Panc1 (cell line): ENCODE results near the gene FAM8A1. TPM values are rescaled to one million over a fixed set of nuclear protein-coding genes. Genes with fewer than 3 reads are reported as not detected.

Source experiments
- ATAC-seq: fragments of 200-7000 bp; cut with Tn5 transposase; 2 replicates; pipeline ENCODE4 v1.9.1; 2020; ENCODE audit warnings: mild to moderate bottlenecking, moderate library complexity
- BruUV-seq: library from RNA; stranded (reverse); fragments of 400-500 nt; replicated peaks from 2 replicates; lab custom pipeline; 2021; lab: Mats Ljungman, UMichigan
- CTCF ChIA-PET: fragments of 300-600 bp; sonication (Branson Sonifier 250); formaldehyde crosslinking; loops from one replicate; lab custom pipeline; 2022; ENCODE audit warnings: antibody characterized with exemption; lab: Charles Lee
- POLR2A ChIA-PET: fragments of 300-600 bp; sonication (Branson Sonifier 250); formaldehyde crosslinking; loops from one replicate; lab custom pipeline; 2022; ENCODE audit warnings: antibody characterized with exemption; lab: Charles Lee
- DNase-seq: peaks from one replicate; pipeline ENCODE4 v3.0.0-alpha.2; 2010; ENCODE audit warnings: low read depth, low spot score
- H3K27ac ChIP-seq: 2 replicates; pipeline ENCODE4 v1.5.1; 2011; ENCODE audit warnings: mild to moderate bottlenecking, low read length, inconsistent platforms
- H3K27me3 ChIP-seq: fragments of 200-500 bp; sonication (Bioruptor generic); 2 replicates; pipeline ENCODE4 v1.6.0; 2014; ENCODE audit warnings: low read length, inconsistent platforms; ENCODE audit not compliant: control insufficient read depth, insufficient read depth
- H3K36me3 ChIP-seq: fragments of 200-500 bp; sonication (Bioruptor generic); 2 replicates; pipeline ENCODE4 v1.5.1; 2014; ENCODE audit warnings: inconsistent platforms, mild to moderate bottlenecking, low read length, moderate library complexity; ENCODE audit not compliant: control insufficient read depth, insufficient read depth
- H3K4me1 ChIP-seq: 2 replicates; pipeline ENCODE4 v1.5.1; 2011; ENCODE audit warnings: inconsistent platforms, mild to moderate bottlenecking, low read length, moderate library complexity; ENCODE audit not compliant: control insufficient read depth, insufficient read depth
- H3K4me3 ChIP-seq, 2 experiments: 2 replicates each; pipeline ENCODE4 v1.5.1; 2011 to 2012; ENCODE audit warnings: low read depth in 2 of 2, low read length in 2 of 2, mild to moderate bottlenecking in 2 of 2, inconsistent platforms in 1 of 2, moderate library complexity in 1 of 2
- H3K9me3 ChIP-seq: fragments of 200-500 bp; sonication (Bioruptor generic); 2 replicates; pipeline ENCODE4 v1.5.1; 2014; ENCODE audit warnings: low read depth, mild to moderate bottlenecking, inconsistent platforms, low read length, moderate library complexity; ENCODE audit not compliant: control insufficient read depth, insufficient read depth
- CTCF ChIP-seq: fragments of 450-650 bp; IDR thresholded peaks from 2 replicates; pipeline ENCODE4 v1.5.1; 2017; ENCODE audit warnings: mild to moderate bottlenecking
- POLR2AphosphoS5 ChIP-seq: IDR thresholded peaks from 2 replicates; pipeline ENCODE4 v1.6.1; 2012; ENCODE audit warnings: mild to moderate bottlenecking, low read depth, low read length, moderate library complexity
- REST ChIP-seq, 2 experiments: IDR thresholded peaks; 2 replicates each; pipeline ENCODE4 v1.6.1; 2011 to 2012; ENCODE audit warnings: low read depth in 2 of 2, control low read depth in 1 of 2, low read length in 1 of 2, mild to moderate bottlenecking in 1 of 2, moderate library complexity in 1 of 2; ENCODE audit not compliant: insufficient read depth in 1 of 2
- SIN3A ChIP-seq: IDR thresholded peaks from 2 replicates; pipeline ENCODE4 v1.6.1; 2012; ENCODE audit warnings: low read depth, mild to moderate bottlenecking, low read length, moderate library complexity, borderline replicate concordance; ENCODE audit not compliant: insufficient read depth
- TCF7L2 ChIP-seq: IDR thresholded peaks from 2 replicates; pipeline ENCODE4 v1.6.1; 2011; ENCODE audit warnings: mild to moderate bottlenecking, low read depth, low read length, inconsistent platforms
- in situ Hi-C: cut with HindIII; loops from 2 replicates; pipeline ENCODE4 v1.10.0; 2016; ENCODE audit warnings: low sequenced_read_pairs, low pct_unique_long_range_greater_than_20kb
- intact Hi-C: fragments of 100-400 bp; cut with micrococcal nuclease; formaldehyde crosslinking; loops from one replicate; pipeline ENCODE4 v1.10.0; 2022; ENCODE audit not compliant: unreplicated experiment
- total RNA-seq: library from RNA; stranded (reverse); gene quantifications from one replicate; pipeline ENCODE4 v1.2.1, GENCODE V29; 2021; ENCODE audit not compliant: unreplicated experiment

Gene FAM8A1
- total RNA-seq, 1 experiment from 2014 or later: 9.3 TPM

GRCh38 chr6:17591287-17591686 lies 8.8 kb upstream of the FAM8A1 start:
- POLR2A ChIA-PET: no interaction called here

GRCh38 chr6:17593246-17593645 lies 6.9 kb upstream of the FAM8A1 start:
- ATAC-seq: no peak
- Histone ChIP-seq H3K4me1 (no peaks in the 10 kb centered on the region), H3K4me3 (no peak overlapping the region), H3K27me3 (no peaks in the 10 kb centered on the region), H3K27ac (no peak overlapping the region), H3K36me3 (no peaks in the 10 kb centered on the region), H3K9me3 (no peaks in the 10 kb centered on the region)
- no TSS peak for BruUV-seq
- TF ChIP-seq CTCF: no peak
- no peak for TF ChIP-seq POLR2AphosphoS5
- TF ChIP-seq SIN3A: no peak
- no peak for TF ChIP-seq TCF7L2
- DNase-seq: no peak
- POLR2A ChIA-PET: no interaction called here
- CTCF ChIA-PET: no interaction called here
- in situ Hi-C loops (no loop called here), intact Hi-C loops (no loop called here)

More at GRCh38 chr6:17591287-17591686, 8.8 kb upstream of the FAM8A1 start:
- Histone ChIP-seq H3K27me3 (no peaks in the 10 kb centered on the region), H3K9me3 (no peaks in the 10 kb centered on the region), H3K27ac (no peak overlapping the region), H3K36me3 (no peaks in the 10 kb centered on the region), H3K4me1 (no peaks in the 10 kb centered on the region), H3K4me3 (no peak overlapping the region)
- ATAC-seq (no peak), DNase-seq (no peak)
- TF ChIP-seq TCF7L2 (no peak), CTCF (no peak), POLR2AphosphoS5 (no peak), SIN3A (no peak), REST (IDR thresholded peaks at IDR 0.05; ENCODE audit: insufficient read depth in 1 of 2, low read depth in 2 of 2, low read length in 1 of 2) (no peak)
- in situ Hi-C loops: no loop called here
- no TSS peak for BruUV-seq
- intact Hi-C loops: no loop called here
- CTCF ChIA-PET: interaction anchor here (0.6 kb wide), 1 partner anchor 11 kb away, joined by 3 read pairs; no protein-coding TSS in a partner anchor
